A549 (cell line): ENCODE data around the gene CFL1. TPM values are rescaled to one million over a fixed set of nuclear protein-coding genes. Genes with fewer than 3 reads are reported as not detected.
A peak's percentile ranks its signal among the peaks of the same experiment; 100 is the strongest.

Source experiments
- ATAC-seq, 2 experiments: fragments of 200-7000 bp in 1 of 2; fragments of >200 bp in 1 of 2; cut with Nextera tagmentation in 1 of 2; cut with Tn5 transposase in 1 of 2; 3 replicates each; pipeline versions ENCODE4 v1.8.0 to v1.9.1; 2018 to 2020; ENCODE audit warnings: mild to moderate bottlenecking in 1 of 2, moderate library complexity in 1 of 2
- CTCF ChIA-PET: fragments of 300-600 bp; sonication (Branson Sonifier 250); formaldehyde crosslinking; extraction: SDS; loops from one replicate; lab custom pipeline; 2021; ENCODE audit warnings: antibody characterized with exemption, inconsistent platforms; lab: Yijun Ruan, JAX
- POLR2A ChIA-PET: fragments of 350-600 bp; formaldehyde crosslinking; extraction: SDS; loops from one replicate; lab custom pipeline; 2021; ENCODE audit warnings: antibody characterized with exemption, inconsistent platforms; lab: Yijun Ruan, JAX
- DNase-seq, 2 experiments: peaks; one replicate each; pipeline versions ENCODE4 v3.0.0 to v3.0.0-alpha.2; 2011 to 2016; ENCODE audit warnings: low read depth in 1 of 2, low spot score in 1 of 2
- FAIRE-seq: peaks from 2 replicates; lab custom pipeline; 2011; peaks lifted over from hg19 to GRCh38; lab: Jason Lieb, UNC
- H3K27ac ChIP-seq, 2 experiments: fragments of >200 bp; sonication (Bioruptor Twin); formaldehyde crosslinking; 3 replicates each; pipeline ENCODE4 v1.5.1; 2016 to 2017
- H3K4me1 ChIP-seq: fragments of >200 bp; sonication (Bioruptor Twin); formaldehyde crosslinking; 3 replicates; pipeline ENCODE4 v1.6.1; 2016
- H3K4me2 ChIP-seq: fragments of >200 bp; sonication (Bioruptor Twin); formaldehyde crosslinking; 3 replicates; pipeline ENCODE4 v1.6.1; 2016
- H3K4me3 ChIP-seq: fragments of >200 bp; sonication (Bioruptor Twin); formaldehyde crosslinking; 3 replicates; pipeline ENCODE4 v1.5.1; 2016
- H3K9me3 ChIP-seq: fragments of >200 bp; sonication (Bioruptor Twin); formaldehyde crosslinking; 3 replicates; pipeline ENCODE4 v1.6.1; 2016
- CEBPB ChIP-seq, 2 experiments: fragments of >200 bp in 1 of 2; sonication (Bioruptor Twin) in 1 of 2; formaldehyde crosslinking in 1 of 2; IDR thresholded peaks; 2 replicates each; pipeline ENCODE4 v1.6.1; 2012 to 2016
- EP300 ChIP-seq, 2 experiments: fragments of >200 bp; sonication (Bioruptor Twin); formaldehyde crosslinking; IDR thresholded peaks; 2 replicates in 1 of 2; 3 replicates in 1 of 2; pipeline ENCODE4 v1.6.1; 2016 to 2017
- ESRRA ChIP-seq: fragments of 150-350 bp; IDR thresholded peaks from 2 replicates; pipeline ENCODE4 v1.6.1; 2014; ENCODE audit warnings: mild to moderate bottlenecking, low read length, borderline replicate concordance
- JUN ChIP-seq, 2 experiments: fragments of >200 bp; sonication (Bioruptor Twin); formaldehyde crosslinking; IDR thresholded peaks; 2 replicates in 1 of 2; 3 replicates in 1 of 2; pipeline ENCODE4 v1.6.1; 2016 to 2017
- JUNB ChIP-seq: fragments of >200 bp; sonication (Bioruptor Twin); formaldehyde crosslinking; IDR thresholded peaks from 2 replicates; pipeline ENCODE4 v1.6.1; 2016
- NFE2L2 ChIP-seq: fragments of 150-350 bp; conservative IDR thresholded peaks from 2 replicates; pipeline ENCODE4 v1.6.1; 2014; ENCODE audit warnings: low read length
- POLR2A ChIP-seq: IDR thresholded peaks from 2 replicates; pipeline ENCODE4 v1.6.1; 2012; ENCODE audit warnings: mild to moderate bottlenecking, low read length
- RCOR1 ChIP-seq: fragments of 150-350 bp; IDR thresholded peaks from 2 replicates; pipeline ENCODE4 v1.6.1; 2014; ENCODE audit warnings: antibody characterized with exemption, low read length, low read depth
- ZC3H11A ChIP-seq: fragments of 450-650 bp; IDR thresholded peaks from 2 replicates; pipeline ENCODE4 v1.6.1; 2014; ENCODE audit warnings: antibody characterized with exemption, mild to moderate bottlenecking
- ZNF302 ChIP-seq: fragments of 250-450 bp; sonication (Bioruptor Pico); IDR thresholded peaks from 2 replicates; pipeline ENCODE4 v1.9.0; 2021; ENCODE audit warnings: inconsistent platforms, mild to moderate bottlenecking, moderate library complexity
- ZSCAN20 ChIP-seq: fragments of 250-450 bp; sonication (Bioruptor Pico); IDR thresholded peaks from 2 replicates; pipeline ENCODE4 v1.8.0; 2022; ENCODE audit warnings: mild to moderate bottlenecking, moderate library complexity
- WGBS: methylation state at CpG from one replicate; pipeline ENCODE4 v1.1.6; 2017; ENCODE audit errors: missing lambda C conversion rate; 5-methylcytosine and 5-hydroxymethylcytosine counted together
- polyA plus RNA-seq, 4 experiments: library from polyadenylated mRNA; depleted of rRNA in 3 of 4; stranded (reverse); fragments of >200 nt; fragmentation: RNase III in 1 of 4; extraction: RNeasy Plus Mini Kit Qiagen cat#74134 plus additional on column Dnase treatment in 1 of 4; gene quantifications; 2 replicates in 3 of 4; 3 replicates in 1 of 4; pipeline ENCODE4 v1.2.3, GENCODE V29; 2011 to 2017
- TF ChIP-seq, protein P1 (sequence below): fragments of >200 bp; sonication (Bioruptor Twin); formaldehyde crosslinking; IDR thresholded peaks from 2 replicates; pipeline ENCODE4 v1.6.1; 2016
- TF ChIP-seq, protein P2 (sequence below): fragments of >200 bp; sonication (Bioruptor Twin); formaldehyde crosslinking; IDR thresholded peaks from 3 replicates; pipeline ENCODE4 v1.6.1; 2016
- TF ChIP-seq, protein P3 (sequence below): fragments of 250-450 bp; sonication (Bioruptor Pico); IDR thresholded peaks from 2 replicates; pipeline ENCODE4 v1.5.0; 2021; ENCODE audit warnings: mild to moderate bottlenecking, moderate library complexity, borderline replicate concordance
- TF ChIP-seq, protein P4 (sequence below): IDR thresholded peaks from 2 replicates; pipeline ENCODE4 v1.6.1; 2012

CFL1 gene
- polyA plus RNA-seq, 2 of the 4 experiments (the other 2 are of a cell fraction) = 1,591 to 1,780 TPM

DNA sequence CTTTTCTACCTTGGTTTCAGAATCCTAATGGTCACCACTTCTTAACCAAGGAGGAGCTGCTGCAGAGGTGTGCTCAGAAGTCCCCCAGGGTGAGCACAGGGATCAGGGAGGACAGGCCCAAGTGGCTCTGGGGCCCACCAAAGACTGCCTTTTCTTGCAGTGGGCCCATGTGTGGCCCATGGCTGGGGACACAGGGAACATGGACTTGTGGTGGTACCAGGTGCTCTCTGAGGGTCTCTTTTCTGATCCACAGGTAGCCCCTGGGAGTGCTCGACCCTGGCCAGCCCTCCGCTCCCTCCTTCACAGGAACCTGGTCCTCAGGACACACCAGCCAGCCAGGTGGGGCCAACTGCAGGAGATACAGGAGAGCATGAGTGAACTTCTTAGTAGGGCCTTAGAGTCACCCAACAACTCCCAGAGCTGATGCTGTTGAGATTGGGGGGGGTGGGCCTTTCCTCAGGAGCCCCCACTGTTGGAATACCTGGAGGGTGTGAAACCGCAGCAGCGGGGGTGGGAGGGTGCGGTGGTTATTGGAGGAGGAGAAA is 4.3 kb upstream of the CFL1 start:
- ChIA-PET CTCF (interaction anchor here (0.8 to 7.6 kb wide), 8 partner anchors 7 to 160 kb away, joined by 3 to 195 read pairs (median 4); partner anchors contain the start of genes CCDC85B, CTSW, EFEMP2 and FIBP), POLR2A (interaction anchor here (1.3 kb wide), 1 partner anchor 28 kb away, joined by 4 read pairs; the partner anchor contains the start of gene CCDC85B)
- Histone ChIP-seq H3K9me3 (no peaks in the 10 kb centered on the region), H3K4me3 (no peak overlapping the region; the same call in 2 of the 3 replicates), H3K4me2 (peak overlapping the region; percentile 87), H3K4me1 (peaks cover 10% of the 10 kb centered on the region), H3K27ac (peak overlapping the region in 1 of 2 experiments; percentile 96; a peak in 3 of 6 replicates)
- DNase-seq (no peak), FAIRE-seq (no peak), ATAC-seq (no peak)
- 100% methylated on average over 5 of the region's 5 CpGs for WGBS
- TF ChIP-seq JUNB (no peak), ZC3H11A (no peak), EP300 (IDR thresholded peaks at IDR 0.05) (no peak), ESRRA (no peak), CEBPB (IDR thresholded peaks at IDR 0.05) (no peak), ZSCAN20 (CRISPR knock-in tag) (no peak), ZNF302 (CRISPR knock-in tag) (no peak)
- TF ChIP-seq, protein P1, sequence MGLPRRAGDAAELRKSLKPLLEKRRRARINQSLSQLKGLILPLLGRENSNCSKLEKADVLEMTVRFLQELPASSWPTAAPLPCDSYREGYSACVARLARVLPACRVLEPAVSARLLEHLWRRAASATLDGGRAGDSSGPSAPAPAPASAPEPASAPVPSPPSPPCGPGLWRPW = no peak

DNA sequence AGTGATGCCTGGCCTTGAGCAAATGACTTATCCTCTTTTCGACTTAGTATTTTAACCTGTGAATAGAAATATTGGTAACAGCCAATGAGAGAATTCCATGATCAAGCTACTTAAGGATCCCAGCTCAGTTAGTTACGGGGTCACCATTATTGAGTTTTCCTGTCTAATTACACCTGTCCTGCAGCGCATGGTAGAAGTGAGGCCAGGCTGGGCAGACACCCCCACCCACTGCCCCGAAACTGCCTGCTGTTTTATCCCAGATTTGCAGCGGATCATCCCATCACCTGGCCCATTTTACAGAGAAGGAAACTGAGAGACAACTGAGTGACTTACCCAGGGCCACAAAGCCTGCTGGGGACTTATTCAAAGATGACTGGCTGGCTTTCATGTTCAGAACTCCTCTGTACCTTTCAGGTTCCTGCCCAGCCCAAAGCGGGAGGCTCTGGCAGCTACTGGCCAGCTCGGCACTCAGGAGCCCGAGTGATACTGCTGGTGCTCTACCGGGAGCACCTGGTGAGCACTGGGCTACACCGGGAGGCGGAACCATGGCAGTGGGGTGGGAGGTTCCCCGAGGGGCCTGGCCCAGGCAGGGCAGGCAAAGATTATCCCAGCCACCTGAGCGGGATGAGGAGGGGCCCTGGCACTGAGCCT is 3.7 kb upstream of the CFL1 start:
- Histone ChIP-seq H3K4me2 (peak overlapping the region; percentile 87), H3K9me3 (no peaks in the 10 kb centered on the region), H3K4me1 (peaks cover 10% of the 10 kb centered on the region), H3K27ac (peak overlapping the region; percentile 88 to 96), H3K4me3 (peak overlapping the region; percentile 70)
- ChIA-PET POLR2A (interaction anchor here (1.9 to 2.6 kb wide), 2 partner anchors 10 to 12 kb away, joined by 4 to 14 read pairs; no protein-coding TSS in a partner anchor), CTCF (interaction anchor here (0.8 to 7.6 kb wide), 14 partner anchors 8 to 319 kb away, joined by 3 to 195 read pairs (median 5); partner anchors contain the start of genes CCDC85B, CTSW, EFEMP2 and FIBP)
- 76% methylated on average over 13 of the region's 13 CpGs for whole genome bisulfite sequencing
- DNase-seq (no peak), ATAC-seq (no peak), FAIRE-seq (no peak)
- TF ChIP-seq POLR2A (no peak), NFE2L2 (no peak), JUN (IDR thresholded peaks at IDR 0.05) (no peak), RCOR1 (no peak)

DNA sequence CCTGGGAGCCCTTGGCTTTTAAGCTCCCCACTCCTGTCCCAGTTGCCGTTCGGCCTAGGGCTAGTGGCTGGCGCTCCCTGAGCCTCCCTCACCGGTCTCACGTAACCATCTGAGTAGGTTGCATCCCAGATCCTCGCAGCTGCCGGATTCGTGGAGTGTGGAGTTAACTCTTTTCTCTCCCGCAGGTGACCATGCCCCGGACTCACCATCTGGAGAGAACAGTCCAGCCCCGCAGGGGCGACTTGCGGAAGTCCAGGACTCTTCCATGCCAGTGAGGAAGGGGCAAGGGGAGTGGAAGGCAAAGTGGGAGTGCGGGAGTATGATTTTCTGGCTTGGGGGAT is 3.2 kb upstream of the CFL1 start:
- FAIRE-seq (no peak), ATAC-seq (no peak), DNase-seq (no peak)
- H3K9me3 ChIP-seq = no peaks in the 10 kb centered on the region
- H3K4me3 ChIP-seq = peak overlapping the region; percentile 70
- WGBS = 11% methylated on average over 13 of the region's 14 CpGs
- peak overlapping the region; percentile 87 for H3K4me2 ChIP-seq
- peaks cover 12% of the 10 kb centered on the region for H3K4me1 ChIP-seq
- TF ChIP-seq, protein P2, sequence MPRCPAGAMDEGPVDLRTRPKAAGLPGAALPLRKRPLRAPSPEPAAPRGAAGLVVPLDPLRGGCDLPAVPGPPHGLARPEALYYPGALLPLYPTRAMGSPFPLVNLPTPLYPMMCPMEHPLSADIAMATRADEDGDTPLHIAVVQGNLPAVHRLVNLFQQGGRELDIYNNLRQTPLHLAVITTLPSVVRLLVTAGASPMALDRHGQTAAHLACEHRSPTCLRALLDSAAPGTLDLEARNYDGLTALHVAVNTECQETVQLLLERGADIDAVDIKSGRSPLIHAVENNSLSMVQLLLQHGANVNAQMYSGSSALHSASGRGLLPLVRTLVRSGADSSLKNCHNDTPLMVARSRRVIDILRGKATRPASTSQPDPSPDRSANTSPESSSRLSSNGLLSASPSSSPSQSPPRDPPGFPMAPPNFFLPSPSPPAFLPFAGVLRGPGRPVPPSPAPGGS = no peak
- TF ChIP-seq, protein P3, sequence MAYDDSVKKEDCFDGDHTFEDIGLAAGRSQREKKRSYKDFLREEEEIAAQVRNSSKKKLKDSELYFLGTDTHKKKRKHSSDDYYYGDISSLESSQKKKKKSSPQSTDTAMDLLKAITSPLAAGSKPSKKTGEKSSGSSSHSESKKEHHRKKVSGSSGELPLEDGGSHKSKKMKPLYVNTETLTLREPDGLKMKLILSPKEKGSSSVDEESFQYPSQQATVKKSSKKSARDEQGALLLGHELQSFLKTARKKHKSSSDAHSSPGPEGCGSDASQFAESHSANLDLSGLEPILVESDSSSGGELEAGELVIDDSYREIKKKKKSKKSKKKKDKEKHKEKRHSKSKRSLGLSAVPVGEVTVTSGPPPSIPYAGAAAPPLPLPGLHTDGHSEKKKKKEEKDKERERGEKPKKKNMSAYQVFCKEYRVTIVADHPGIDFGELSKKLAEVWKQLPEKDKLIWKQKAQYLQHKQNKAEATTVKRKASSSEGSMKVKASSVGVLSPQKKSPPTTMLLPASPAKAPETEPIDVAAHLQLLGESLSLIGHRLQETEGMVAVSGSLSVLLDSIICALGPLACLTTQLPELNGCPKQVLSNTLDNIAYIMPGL = no peak
- TF ChIP-seq, protein P4, sequence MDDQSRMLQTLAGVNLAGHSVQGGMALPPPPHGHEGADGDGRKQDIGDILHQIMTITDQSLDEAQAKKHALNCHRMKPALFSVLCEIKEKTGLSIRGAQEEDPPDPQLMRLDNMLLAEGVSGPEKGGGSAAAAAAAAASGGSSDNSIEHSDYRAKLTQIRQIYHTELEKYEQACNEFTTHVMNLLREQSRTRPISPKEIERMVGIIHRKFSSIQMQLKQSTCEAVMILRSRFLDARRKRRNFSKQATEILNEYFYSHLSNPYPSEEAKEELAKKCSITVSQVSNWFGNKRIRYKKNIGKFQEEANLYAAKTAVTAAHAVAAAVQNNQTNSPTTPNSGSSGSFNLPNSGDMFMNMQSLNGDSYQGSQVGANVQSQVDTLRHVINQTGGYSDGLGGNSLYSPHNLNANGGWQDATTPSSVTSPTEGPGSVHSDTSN = no peak
- ChIA-PET POLR2A (interaction anchor here (1.1 to 2.6 kb wide), 4 partner anchors 9 to 217 kb away, joined by 3 to 14 read pairs (median 7); no protein-coding TSS in a partner anchor), CTCF (interaction anchor here (0.8 to 7.6 kb wide), 16 partner anchors 9 to 319 kb away, joined by 3 to 195 read pairs (median 6); partner anchors contain the start of genes CCDC85B, CTSW, EFEMP2 and FIBP)
- peak overlapping the region; percentile 88 to 96 for H3K27ac ChIP-seq
